ENCODE data around the gene SSX2IP. TPM values are rescaled to one million over a fixed set of nuclear protein-coding genes. Genes with fewer than 3 reads are reported as not detected.

The SSX2IP gene
- total and polyA plus RNA-seq, 4 donors = 3.7 to 21.8 (median 6.4) TPM

DNA sequence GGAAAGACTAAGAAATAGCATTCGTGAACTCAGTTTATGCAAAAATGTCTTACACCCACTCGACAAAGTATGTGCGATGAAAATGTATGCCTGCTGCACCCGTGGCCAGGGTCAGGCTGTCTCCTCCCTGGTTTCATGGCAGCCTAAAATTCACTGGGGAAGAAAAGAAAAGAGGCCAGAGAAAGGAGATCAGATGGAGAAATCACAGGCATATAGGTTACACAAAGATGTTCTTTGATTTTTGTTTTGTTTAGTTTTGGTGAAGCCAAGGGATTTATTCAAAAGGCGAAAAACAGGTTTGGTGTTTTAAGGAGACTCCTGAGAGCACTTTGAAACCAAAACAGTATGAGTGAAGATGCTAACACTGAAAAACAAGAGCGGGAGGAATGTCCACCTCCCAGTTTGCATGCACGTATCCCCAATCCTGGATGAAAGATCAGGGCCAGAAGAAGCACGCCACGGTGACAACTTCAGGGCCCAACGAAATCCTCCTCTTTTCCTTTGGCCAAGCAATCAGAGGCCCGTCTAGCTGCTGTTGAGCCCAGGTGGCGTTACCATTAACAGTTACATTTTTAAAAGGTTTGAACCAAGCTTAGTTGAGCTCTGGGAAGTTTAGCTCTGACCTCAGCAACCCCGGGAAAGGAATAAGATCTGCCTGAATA lies 992 bp upstream of the SSX2IP start:
- Histone ChIP-seq H3K4me3 (ENCODE audit: low read depth in 1 of 3, low read length in 3 of 3) (peak overlapping the region; percentile 49 to 98 (median 86)), H3K9ac (ENCODE audit: low read depth in 1 of 2, low read length in 2 of 2) (peak overlapping the region; percentile 66 to 68), H3K27ac (ENCODE audit: low read depth in 1 of 2, low read length in 2 of 2) (peak overlapping the region; percentile 59 to 84), H3K9me3 (ENCODE audit: control insufficient read depth in 4 of 4, low read length in 3 of 4) (no peaks in the 10 kb centered on the region), H3K4me1 (ENCODE audit: control insufficient read depth in 4 of 4, insufficient read depth in 4 of 4, low read length in 3 of 4) (peaks cover 3 to 28% (median 10%) of the 10 kb centered on the region in 4 donors), H3K36me3 (ENCODE audit: control insufficient read depth in 4 of 4, insufficient read depth in 3 of 4, low read depth in 1 of 4, low read length in 3 of 4) (no peaks in the 10 kb centered on the region), H3K27me3 (ENCODE audit: control insufficient read depth in 4 of 4, insufficient read depth in 4 of 4, low read length in 3 of 4) (no peaks in the 10 kb centered on the region)
- no peak for DNase-seq (ENCODE audit: low spot score)
- WGBS = 59% methylated on average over 13 of the region's 13 CpGs
- TF ChIP-seq RXRA (IDR thresholded peaks at IDR 0.05) (no peak), FOXA1 (IDR thresholded peaks at IDR 0.05) (no peak), HNF4A (conservative IDR thresholded peaks at IDR 0.05) (no peak), TAF1 (conservative IDR thresholded peaks at IDR 0.05) (no peak), FOXA2 (IDR thresholded peaks at IDR 0.05) (no peak), JUND (IDR thresholded peaks at IDR 0.05) (no peak), YY1 (IDR thresholded peaks at IDR 0.05) (no peak), EGR1 (IDR thresholded peaks at IDR 0.05; ENCODE audit: low read depth in 2 of 2) (no peak), SP1 (IDR thresholded peaks at IDR 0.05) (no peak), NR2F2 (IDR thresholded peaks at IDR 0.05) (no peak), RAD21 (IDR thresholded peaks at IDR 0.05) (no peak), HNF4G (IDR thresholded peaks at IDR 0.05) (no peak), GABPA (IDR thresholded peaks at IDR 0.05 in 1 of 2, conservative IDR thresholded peaks at IDR 0.05 in 1 of 2) (no peak)
- TF ChIP-seq, protein P1, sequence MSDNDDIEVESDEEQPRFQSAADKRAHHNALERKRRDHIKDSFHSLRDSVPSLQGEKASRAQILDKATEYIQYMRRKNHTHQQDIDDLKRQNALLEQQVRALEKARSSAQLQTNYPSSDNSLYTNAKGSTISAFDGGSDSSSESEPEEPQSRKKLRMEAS (IDR thresholded peaks at IDR 0.05) = no peak
- TF ChIP-seq, protein P2, sequence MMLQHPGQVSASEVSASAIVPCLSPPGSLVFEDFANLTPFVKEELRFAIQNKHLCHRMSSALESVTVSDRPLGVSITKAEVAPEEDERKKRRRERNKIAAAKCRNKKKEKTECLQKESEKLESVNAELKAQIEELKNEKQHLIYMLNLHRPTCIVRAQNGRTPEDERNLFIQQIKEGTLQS (IDR thresholded peaks at IDR 0.05) = no peak
- TF ChIP-seq, protein P3, sequence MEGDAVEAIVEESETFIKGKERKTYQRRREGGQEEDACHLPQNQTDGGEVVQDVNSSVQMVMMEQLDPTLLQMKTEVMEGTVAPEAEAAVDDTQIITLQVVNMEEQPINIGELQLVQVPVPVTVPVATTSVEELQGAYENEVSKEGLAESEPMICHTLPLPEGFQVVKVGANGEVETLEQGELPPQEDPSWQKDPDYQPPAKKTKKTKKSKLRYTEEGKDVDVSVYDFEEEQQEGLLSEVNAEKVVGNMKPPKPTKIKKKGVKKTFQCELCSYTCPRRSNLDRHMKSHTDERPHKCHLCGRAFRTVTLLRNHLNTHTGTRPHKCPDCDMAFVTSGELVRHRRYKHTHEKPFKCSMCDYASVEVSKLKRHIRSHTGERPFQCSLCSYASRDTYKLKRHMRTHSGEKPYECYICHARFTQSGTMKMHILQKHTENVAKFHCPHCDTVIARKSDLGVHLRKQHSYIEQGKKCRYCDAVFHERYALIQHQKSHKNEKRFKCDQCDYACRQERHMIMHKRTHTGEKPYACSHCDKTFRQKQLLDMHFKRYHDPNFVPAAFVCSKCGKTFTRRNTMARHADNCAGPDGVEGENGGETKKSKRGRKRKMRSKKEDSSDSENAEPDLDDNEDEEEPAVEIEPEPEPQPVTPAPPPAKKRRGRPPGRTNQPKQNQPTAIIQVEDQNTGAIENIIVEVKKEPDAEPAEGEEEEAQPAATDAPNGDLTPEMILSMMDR (IDR thresholded peaks at IDR 0.05; ENCODE audit: low read depth, low read length, missing input control) = no peak
- TF ChIP-seq, protein P4, sequence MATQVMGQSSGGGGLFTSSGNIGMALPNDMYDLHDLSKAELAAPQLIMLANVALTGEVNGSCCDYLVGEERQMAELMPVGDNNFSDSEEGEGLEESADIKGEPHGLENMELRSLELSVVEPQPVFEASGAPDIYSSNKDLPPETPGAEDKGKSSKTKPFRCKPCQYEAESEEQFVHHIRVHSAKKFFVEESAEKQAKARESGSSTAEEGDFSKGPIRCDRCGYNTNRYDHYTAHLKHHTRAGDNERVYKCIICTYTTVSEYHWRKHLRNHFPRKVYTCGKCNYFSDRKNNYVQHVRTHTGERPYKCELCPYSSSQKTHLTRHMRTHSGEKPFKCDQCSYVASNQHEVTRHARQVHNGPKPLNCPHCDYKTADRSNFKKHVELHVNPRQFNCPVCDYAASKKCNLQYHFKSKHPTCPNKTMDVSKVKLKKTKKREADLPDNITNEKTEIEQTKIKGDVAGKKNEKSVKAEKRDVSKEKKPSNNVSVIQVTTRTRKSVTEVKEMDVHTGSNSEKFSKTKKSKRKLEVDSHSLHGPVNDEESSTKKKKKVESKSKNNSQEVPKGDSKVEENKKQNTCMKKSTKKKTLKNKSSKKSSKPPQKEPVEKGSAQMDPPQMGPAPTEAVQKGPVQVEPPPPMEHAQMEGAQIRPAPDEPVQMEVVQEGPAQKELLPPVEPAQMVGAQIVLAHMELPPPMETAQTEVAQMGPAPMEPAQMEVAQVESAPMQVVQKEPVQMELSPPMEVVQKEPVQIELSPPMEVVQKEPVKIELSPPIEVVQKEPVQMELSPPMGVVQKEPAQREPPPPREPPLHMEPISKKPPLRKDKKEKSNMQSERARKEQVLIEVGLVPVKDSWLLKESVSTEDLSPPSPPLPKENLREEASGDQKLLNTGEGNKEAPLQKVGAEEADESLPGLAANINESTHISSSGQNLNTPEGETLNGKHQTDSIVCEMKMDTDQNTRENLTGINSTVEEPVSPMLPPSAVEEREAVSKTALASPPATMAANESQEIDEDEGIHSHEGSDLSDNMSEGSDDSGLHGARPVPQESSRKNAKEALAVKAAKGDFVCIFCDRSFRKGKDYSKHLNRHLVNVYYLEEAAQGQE (IDR thresholded peaks at IDR 0.05) = no peak
- TF ChIP-seq, protein P5, sequence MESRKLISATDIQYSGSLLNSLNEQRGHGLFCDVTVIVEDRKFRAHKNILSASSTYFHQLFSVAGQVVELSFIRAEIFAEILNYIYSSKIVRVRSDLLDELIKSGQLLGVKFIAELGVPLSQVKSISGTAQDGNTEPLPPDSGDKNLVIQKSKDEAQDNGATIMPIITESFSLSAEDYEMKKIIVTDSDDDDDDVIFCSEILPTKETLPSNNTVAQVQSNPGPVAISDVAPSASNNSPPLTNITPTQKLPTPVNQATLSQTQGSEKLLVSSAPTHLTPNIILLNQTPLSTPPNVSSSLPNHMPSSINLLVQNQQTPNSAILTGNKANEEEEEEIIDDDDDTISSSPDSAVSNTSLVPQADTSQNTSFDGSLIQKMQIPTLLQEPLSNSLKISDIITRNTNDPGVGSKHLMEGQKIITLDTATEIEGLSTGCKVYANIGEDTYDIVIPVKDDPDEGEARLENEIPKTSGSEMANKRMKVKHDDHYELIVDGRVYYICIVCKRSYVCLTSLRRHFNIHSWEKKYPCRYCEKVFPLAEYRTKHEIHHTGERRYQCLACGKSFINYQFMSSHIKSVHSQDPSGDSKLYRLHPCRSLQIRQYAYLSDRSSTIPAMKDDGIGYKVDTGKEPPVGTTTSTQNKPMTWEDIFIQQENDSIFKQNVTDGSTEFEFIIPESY (IDR thresholded peaks at IDR 0.05) = no peak

All from liver (tissue), 9 donors.